GM18909 (cell line): ENCODE results near the gene RMI2.

Experiments used
- ATAC-seq: cut with Tn5 transposase; IDR thresholded peaks from one replicate; pipeline ENCODE4 v1.9.1; 2021; ENCODE audit warnings: mild to moderate bottlenecking; ENCODE audit not compliant: unreplicated experiment, poor library complexity

Gene RMI2

GRCh38 chr16:11396241-11397048, 51.2 kb downstream of the RMI2 start:
- no peak for ATAC-seq

GRCh38 chr16:11398136-11398535, 52.9 kb downstream of the RMI2 start:
- ATAC-seq = no peak

- no peak for ATAC-seq
Observed at GRCh38 chr16:11398851-11399250, 53.6 kb downstream of the RMI2 start.

- no peak for ATAC-seq
Observed at GRCh38 chr16:11399261-11399831, 54.1 kb downstream of the RMI2 start.

- no peak for ATAC-seq
Observed at GRCh38 chr16:11400076-11400475, 54.8 kb downstream of the RMI2 start.
